Stimulated activated CD8-positive, alpha-beta memory T cell treated with anti-CD3 and anti-CD28 coated beads, Interleukin-15, amount 100 ng/mL, for 48 hours (primary cell): ENCODE measurements around the gene AXIN2.
A peak's percentile ranks its signal among the peaks of the same experiment; 100 is the strongest.
"Not testable (repeated sequence)": the region's sequence is repeated elsewhere in the genome, so short reads cannot be mapped to it uniquely, and the experiment has no call there.

Source experiments
- DNase-seq, 2 donors: peaks; one replicate each; pipeline ENCODE4 v3.0.0-alpha.2; 2020; ENCODE audit warnings: low read depth in 2 of 2

AXIN2 gene

GRCh38 chr17:65487161-65487560 lies 74.3 kb downstream of the AXIN2 start:
- DNase-seq, result peak in 1 of 2 donors; percentile 3

DNA sequence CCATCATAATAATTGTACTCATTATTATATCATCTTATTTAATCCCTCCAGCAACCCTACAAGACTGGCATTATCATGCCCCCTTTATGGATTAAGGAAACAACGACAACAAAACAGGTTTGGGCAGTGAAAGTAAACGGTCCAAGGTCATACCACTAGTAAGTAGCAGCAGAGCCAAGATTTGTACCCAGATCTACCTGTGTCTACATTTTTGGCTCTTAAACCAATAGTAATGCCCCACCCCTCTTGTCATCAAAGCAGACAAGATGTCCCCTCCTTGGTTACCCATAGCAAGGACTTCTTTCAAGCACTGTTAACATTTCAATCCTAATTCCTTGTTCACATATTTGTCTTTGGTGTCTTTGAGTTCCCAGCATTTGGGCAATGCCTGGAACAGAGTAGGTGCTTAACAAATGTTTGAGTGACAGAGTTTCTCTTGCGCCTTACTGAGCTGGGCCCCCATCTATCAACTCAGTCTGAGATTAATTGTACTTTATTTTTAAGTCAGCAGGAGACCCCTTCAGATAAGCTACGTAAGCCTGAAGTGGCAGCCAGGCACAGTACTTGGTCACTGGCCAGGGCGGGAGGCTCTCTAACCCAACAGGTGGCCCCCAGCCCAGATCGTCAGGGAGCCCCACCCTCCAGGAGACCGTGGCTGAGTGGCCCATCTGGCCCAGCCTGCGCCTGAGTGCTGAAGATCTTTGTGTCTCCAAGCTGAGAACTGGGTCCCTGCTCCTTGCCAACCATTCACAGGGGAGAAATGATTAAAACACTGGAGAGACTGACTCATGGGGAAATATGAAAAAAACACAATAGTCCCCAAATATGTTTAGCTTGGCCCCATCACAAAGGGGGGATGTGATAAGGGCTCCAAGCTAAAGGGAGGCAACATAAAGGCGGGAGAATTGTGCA lies 75.8 kb downstream of the AXIN2 start:
- DNase-seq, result no peak

GRCh38 chr17:65484405-65484804 lies 77.0 kb downstream of the AXIN2 start:
- not testable (repeated sequence) for DNase-seq

- no peak for DNase-seq
Measured at GRCh38 chr17:65483438-65483837, 78.0 kb downstream of the AXIN2 start.

GRCh38 chr17:65482201-65482600 lies 79.2 kb downstream of the AXIN2 start:
- no peak for DNase-seq

DNA sequence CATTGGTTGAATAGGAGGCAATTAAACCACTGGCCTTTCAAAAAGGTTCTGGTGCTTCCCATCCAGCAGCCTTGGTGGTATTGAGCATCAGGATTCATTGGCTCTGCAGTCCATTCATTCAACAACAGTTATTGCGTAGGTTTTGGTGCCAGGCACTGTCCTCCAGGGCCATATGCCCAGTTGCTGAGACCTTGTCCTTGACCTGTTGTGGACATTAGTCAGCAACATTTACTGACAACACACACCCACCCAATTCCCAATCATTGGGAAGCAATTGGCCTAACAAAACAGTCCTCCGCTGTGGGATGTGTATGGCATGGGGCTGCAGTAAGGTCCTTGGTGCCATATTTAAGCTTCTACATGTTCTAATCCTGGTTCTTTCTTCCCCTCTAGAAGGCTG lies 82.2 kb downstream of the AXIN2 start:
- no peak for DNase-seq
